Natural killer cell (primary cell): Measurements from ENCODE around the gene THSD4. TPM values are rescaled to one million over a fixed set of nuclear protein-coding genes. Genes with fewer than 3 reads are reported as not detected.
"Not testable (repeated sequence)": the region's sequence is repeated elsewhere in the genome, so short reads cannot be mapped to it uniquely, and the experiment has no call there.

Experiments
- ATAC-seq, 3 donors: fragments of 150-1000 bp in 2 of 3; fragments of 200-7000 bp in 1 of 3; cut with Tn5 transposase; 1 replicate in 1 of 3; 2 replicates in 2 of 3; pipeline ENCODE4 v1.10.0; 2021; ENCODE audit warnings: mild to moderate bottlenecking in 2 of 3, moderate library complexity in 2 of 3
- DNase-seq, 2 donors: peaks; one replicate each; pipeline versions ENCODE4 v3.0.0 to v3.0.0-alpha.2; 2013 to 2021; ENCODE audit warnings: mixed read lengths in 1 of 2
- H3K27ac ChIP-seq: one replicate; pipeline ENCODE4 v1.5.1; 2013; ENCODE audit warnings: mild to moderate bottlenecking, low read length
- H3K27me3 ChIP-seq: one replicate; pipeline ENCODE4 v1.6.1; 2013; ENCODE audit warnings: low read length; ENCODE audit not compliant: control insufficient read depth, insufficient read depth
- H3K36me3 ChIP-seq: one replicate; pipeline ENCODE4 v1.6.1; 2013; ENCODE audit warnings: low read length; ENCODE audit not compliant: control insufficient read depth, insufficient read depth
- H3K4me1 ChIP-seq: one replicate; pipeline ENCODE4 v1.6.1; 2013; ENCODE audit warnings: low read length; ENCODE audit not compliant: control insufficient read depth, insufficient read depth
- H3K4me3 ChIP-seq: one replicate; pipeline ENCODE4 v1.5.1; 2013; ENCODE audit warnings: low read length
- H3K9me3 ChIP-seq: one replicate; pipeline ENCODE4 v1.6.1; 2013; ENCODE audit warnings: low read length; ENCODE audit not compliant: control insufficient read depth, insufficient read depth
- H3K27ac Mint-ChIP-seq, 2 donors: one replicate each; pipeline ENCODE4 v1.8.0; 2022; ENCODE audit warnings: mild to moderate bottlenecking in 2 of 2, mixed read lengths in 2 of 2, moderate library complexity in 1 of 2
- H3K27me3 Mint-ChIP-seq, 2 donors: one replicate each; pipeline ENCODE4 v1.8.0; 2022; ENCODE audit warnings: low read depth in 2 of 2, mixed read lengths in 2 of 2
- H3K36me3 Mint-ChIP-seq: one replicate; pipeline ENCODE4 v1.8.0; 2022; ENCODE audit warnings: mixed read lengths
- H3K4me1 Mint-ChIP-seq, 2 donors: one replicate each; pipeline ENCODE4 v1.8.0; 2022; ENCODE audit warnings: mixed read lengths in 2 of 2
- H3K4me3 Mint-ChIP-seq: one replicate; pipeline ENCODE4 v1.8.0; 2022; ENCODE audit warnings: mild to moderate bottlenecking, moderate library complexity, mixed read lengths
- H3K9me3 Mint-ChIP-seq, 2 donors: one replicate each; pipeline ENCODE4 v1.8.0; 2022; ENCODE audit warnings: mixed read lengths in 2 of 2
- CTCF ChIP-seq: fragments of 200-600 bp; IDR thresholded peaks from one replicate; pipeline ENCODE4 v1.8.0; 2022; ENCODE audit warnings: antibody characterized with exemption
- WGBS: methylation state at CpG from one replicate; pipeline ENCODE4 v1.1.7; 2013; ENCODE audit warnings: missing lambda C conversion rate; ENCODE audit not compliant: insufficient coverage; 5-methylcytosine and 5-hydroxymethylcytosine counted together
- intact Hi-C: fragments of 100-400 bp; cut with micrococcal nuclease; formaldehyde crosslinking; loops from one replicate; pipeline ENCODE4 v1.14.2; 2022
- total RNA-seq, 4 donors: library from RNA; stranded (reverse); fragments of 120-200 nt in 1 of 4; gene quantifications; one replicate each; pipeline versions ENCODE4 v1.2.3 to v1.2.4, GENCODE V29; 2013 to 2022

THSD4 gene
- total RNA-seq, 3 donors from 2014 or later (not counting 1 experiment from before 2014, with no cell fraction given), result not detected

- intact Hi-C loops, result no loop called here
- TF ChIP-seq CTCF, result no peak
- ATAC-seq, result no peak
- Mint-ChIP-seq H3K9me3 (no peaks in the 10 kb centered on the region), H3K36me3 (no peaks in the 10 kb centered on the region), H3K4me3 (no peak overlapping the region), H3K27me3 (peaks cover 9 to 15% of the 10 kb centered on the region in 2 donors), H3K27ac (no peak overlapping the region), H3K4me1 (no peaks in the 10 kb centered on the region)
- H3K27ac ChIP-seq, result no peak overlapping the region
- H3K4me1 ChIP-seq, result no peaks in the 10 kb centered on the region
- H3K36me3 ChIP-seq, result no peaks in the 10 kb centered on the region
- no peak overlapping the region for H3K4me3 ChIP-seq
- no peaks in the 10 kb centered on the region for H3K9me3 ChIP-seq
- 70% methylated on average over 6 of the region's 6 CpGs for WGBS
- DNase-seq, result no peak
- no peaks in the 10 kb centered on the region for H3K27me3 ChIP-seq
Measured at GRCh38 chr15:71435552-71435951, 320.3 kb downstream of the THSD4 start.

- Mint-ChIP-seq H3K27ac (no peak overlapping the region), H3K27me3 (peaks cover 12 to 19% of the 10 kb centered on the region in 2 donors), H3K4me1 (no peaks in the 10 kb centered on the region), H3K4me3 (no peak overlapping the region), H3K36me3 (no peaks in the 10 kb centered on the region), H3K9me3 (no peaks in the 10 kb centered on the region)
- no peak overlapping the region for H3K4me3 ChIP-seq
- WGBS, result 89% methylated on average over 3 of the region's 3 CpGs
- no peaks in the 10 kb centered on the region for H3K36me3 ChIP-seq
- intact Hi-C loops, result no loop called here
- H3K9me3 ChIP-seq, result no peaks in the 10 kb centered on the region
- H3K4me1 ChIP-seq, result no peaks in the 10 kb centered on the region
- H3K27ac ChIP-seq, result no peak overlapping the region
- DNase-seq, result no peak
- no peaks in the 10 kb centered on the region for H3K27me3 ChIP-seq
- ATAC-seq, result no peak
- TF ChIP-seq CTCF, result no peak
Measured at GRCh38 chr15:71436854-71437253, 321.6 kb downstream of the THSD4 start.

GRCh38 chr15:71437404-71437803, 322.1 kb downstream of the THSD4 start:
- Mint-ChIP-seq H3K4me1 (no peaks in the 10 kb centered on the region), H3K27me3 (peaks cover 12 to 19% of the 10 kb centered on the region in 2 donors), H3K27ac (no peak overlapping the region), H3K9me3 (no peaks in the 10 kb centered on the region), H3K4me3 (no peak overlapping the region), H3K36me3 (no peaks in the 10 kb centered on the region)
- Histone ChIP-seq H3K27me3 (no peaks in the 10 kb centered on the region), H3K27ac (no peak overlapping the region), H3K9me3 (no peaks in the 10 kb centered on the region), H3K36me3 (no peaks in the 10 kb centered on the region), H3K4me1 (no peaks in the 10 kb centered on the region), H3K4me3 (no peak overlapping the region)
- no peak for DNase-seq
- whole genome bisulfite sequencing, result 78% methylated on average over 3 of the region's 3 CpGs
- TF ChIP-seq CTCF, result no peak
- ATAC-seq, result no peak
- intact Hi-C loops, result no loop called here

- intact Hi-C loops, result no loop called here
- Histone ChIP-seq H3K36me3 (no peaks in the 10 kb centered on the region), H3K4me3 (no peak overlapping the region), H3K9me3 (no peaks in the 10 kb centered on the region), H3K4me1 (no peaks in the 10 kb centered on the region), H3K27ac (no peak overlapping the region), H3K27me3 (no peaks in the 10 kb centered on the region)
- Mint-ChIP-seq H3K4me3 (no peak overlapping the region), H3K36me3 (no peaks in the 10 kb centered on the region), H3K27me3 (peaks cover 12 to 19% of the 10 kb centered on the region in 2 donors), H3K9me3 (no peaks in the 10 kb centered on the region), H3K4me1 (no peaks in the 10 kb centered on the region), H3K27ac (no peak overlapping the region)
- WGBS, result 92% methylated on average over 4 of the region's 4 CpGs
- no peak for TF ChIP-seq CTCF
- ATAC-seq, result no peak
- no peak for DNase-seq
Measured at GRCh38 chr15:71437919-71438318, 322.6 kb downstream of the THSD4 start.

- WGBS, result no CpG with 5 or more reads among the region's 2 CpGs
- H3K36me3 Mint-ChIP-seq, H3K36me3 ChIP-seq, H3K27ac ChIP-seq, H3K4me1 ChIP-seq, ATAC-seq, H3K27ac Mint-ChIP-seq, H3K4me3 ChIP-seq, H3K9me3 ChIP-seq, H3K9me3 Mint-ChIP-seq, H3K27me3 ChIP-seq, DNase-seq, intact Hi-C loops, H3K4me3 Mint-ChIP-seq, H3K4me1 Mint-ChIP-seq: not testable (repeated sequence)
- peaks cover 9 to 19% of the 10 kb centered on the region in 2 donors for H3K27me3 Mint-ChIP-seq
Measured at GRCh38 chr15:71439478-71439877, 324.2 kb downstream of the THSD4 start.
